Erythroblast (primary cell): ENCODE measurements around the gene MRPL2.

Experiments
- GATA1 ChIP-seq: IDR thresholded peaks from 2 replicates; pipeline ENCODE4 v1.6.1; 2011; ENCODE audit warnings: low read depth, mild to moderate bottlenecking, control low read depth, low read length, moderate library complexity
- POLR2A ChIP-seq: IDR thresholded peaks from 2 replicates; pipeline ENCODE4 v1.6.1; 2011; ENCODE audit warnings: mild to moderate bottlenecking, low read length

DNA sequence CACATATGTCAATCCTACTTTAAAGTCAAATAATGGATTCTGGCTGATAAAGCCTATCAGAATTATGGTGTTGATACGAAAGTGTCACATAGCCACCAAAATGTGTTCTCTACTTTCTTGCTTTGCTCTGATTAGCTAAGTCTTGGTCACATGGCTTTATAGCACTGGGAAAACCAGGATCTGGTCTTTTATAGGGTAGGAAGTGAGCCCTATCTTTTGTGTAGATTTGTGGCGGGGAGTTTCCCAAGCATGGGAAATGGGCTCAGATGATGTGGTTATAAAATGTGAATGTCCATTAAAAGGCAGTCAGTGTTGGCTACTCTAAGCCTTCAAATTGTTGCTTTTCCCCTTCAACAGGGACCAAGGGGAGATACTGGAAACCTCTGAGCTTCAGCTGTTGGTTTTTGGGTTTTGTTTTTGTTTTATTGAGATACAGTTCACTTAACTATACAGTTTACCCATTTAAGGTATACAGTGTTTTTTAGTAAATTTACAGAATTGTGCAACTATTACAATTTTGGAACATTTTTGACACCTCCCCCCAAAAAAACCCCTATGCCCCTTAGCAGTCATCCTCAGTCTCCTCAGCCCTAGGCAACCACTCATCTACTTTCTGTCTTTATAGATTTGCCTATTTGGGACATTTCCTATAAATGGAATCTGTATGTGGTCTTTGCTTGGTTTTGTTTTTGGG is 25.6 kb downstream of the MRPL2 start:
- no peak for TF ChIP-seq POLR2A
- TF ChIP-seq GATA1, result no peak
